Superior temporal gyrus (tissue), 1 donor: ENCODE data around the gene TPST1.
"Not testable (repeated sequence)": the region's sequence is repeated elsewhere in the genome, so short reads cannot be mapped to it uniquely, and the experiment has no call there.

Experiments used
- DNase-seq: peaks from one replicate; pipeline ENCODE4 v3.0.0-alpha.2; 2016; ENCODE audit errors: extremely low spot score

Gene TPST1

GRCh38 chr7:66188645-66189044 is 16.5 kb upstream of the TPST1 start:
- DNase-seq, result no peak

- no peak for DNase-seq
Measured at GRCh38 chr7:66189695-66190503, 15.2 kb upstream of the TPST1 start.

- DNase-seq, result no peak
Measured at GRCh38 chr7:66190504-66190857, 14.7 kb upstream of the TPST1 start.

GRCh38 chr7:66193146-66193725 is 11.9 kb upstream of the TPST1 start:
- no peak for DNase-seq

GRCh38 chr7:66198469-66198868 is 6.7 kb upstream of the TPST1 start:
- no peak for DNase-seq

GRCh38 chr7:66198956-66199355 is 6.2 kb upstream of the TPST1 start:
- no peak for DNase-seq

- no peak for DNase-seq
Measured at GRCh38 chr7:66202441-66202840, 2.7 kb upstream of the TPST1 start.

- DNase-seq, result no peak
Measured at GRCh38 chr7:66205741-66206090, 582 bp downstream of the TPST1 start.

- peak; percentile 45 for DNase-seq
Measured at GRCh38 chr7:66206119-66206933, 1.2 kb downstream of the TPST1 start.

- peak; percentile 45 for DNase-seq
Measured at GRCh38 chr7:66206934-66207240, 1.8 kb downstream of the TPST1 start.

- no peak for DNase-seq
Measured at GRCh38 chr7:66207540-66207939, 2.4 kb downstream of the TPST1 start.

- no peak for DNase-seq
Measured at GRCh38 chr7:66211429-66211828, 6.3 kb downstream of the TPST1 start.

- peak; percentile 6 for DNase-seq
Measured at GRCh38 chr7:66213637-66214036, 8.5 kb downstream of the TPST1 start.

GRCh38 chr7:66216687-66217086 is 11.6 kb downstream of the TPST1 start:
- no peak for DNase-seq

- DNase-seq, result no peak
Measured at GRCh38 chr7:66219805-66220204, 14.7 kb downstream of the TPST1 start.

GRCh38 chr7:66221442-66221841 is 16.3 kb downstream of the TPST1 start:
- DNase-seq, result no peak

GRCh38 chr7:66227808-66228207 is 22.7 kb downstream of the TPST1 start:
- DNase-seq, result no peak

- not testable (repeated sequence) for DNase-seq
Measured at GRCh38 chr7:66231326-66232216, 26.4 kb downstream of the TPST1 start.

- DNase-seq, result no peak
Measured at GRCh38 chr7:66233638-66234037, 28.5 kb downstream of the TPST1 start.

- DNase-seq, result no peak
Measured at GRCh38 chr7:66236713-66237303, 31.7 kb downstream of the TPST1 start.

- DNase-seq, result no peak
Measured at GRCh38 chr7:66237906-66238772, 33.0 kb downstream of the TPST1 start.
